ENCODE measurements around the gene HRAS. TPM values are rescaled to one million over a fixed set of nuclear protein-coding genes. Genes with fewer than 3 reads are reported as not detected.

Gene HRAS
- total and polyA plus RNA-seq, 2 of the 13 experiments (the other 11 are each of a cell fraction or from before 2014, with no cell fraction given): 32.9 to 50.0 TPM

DNA sequence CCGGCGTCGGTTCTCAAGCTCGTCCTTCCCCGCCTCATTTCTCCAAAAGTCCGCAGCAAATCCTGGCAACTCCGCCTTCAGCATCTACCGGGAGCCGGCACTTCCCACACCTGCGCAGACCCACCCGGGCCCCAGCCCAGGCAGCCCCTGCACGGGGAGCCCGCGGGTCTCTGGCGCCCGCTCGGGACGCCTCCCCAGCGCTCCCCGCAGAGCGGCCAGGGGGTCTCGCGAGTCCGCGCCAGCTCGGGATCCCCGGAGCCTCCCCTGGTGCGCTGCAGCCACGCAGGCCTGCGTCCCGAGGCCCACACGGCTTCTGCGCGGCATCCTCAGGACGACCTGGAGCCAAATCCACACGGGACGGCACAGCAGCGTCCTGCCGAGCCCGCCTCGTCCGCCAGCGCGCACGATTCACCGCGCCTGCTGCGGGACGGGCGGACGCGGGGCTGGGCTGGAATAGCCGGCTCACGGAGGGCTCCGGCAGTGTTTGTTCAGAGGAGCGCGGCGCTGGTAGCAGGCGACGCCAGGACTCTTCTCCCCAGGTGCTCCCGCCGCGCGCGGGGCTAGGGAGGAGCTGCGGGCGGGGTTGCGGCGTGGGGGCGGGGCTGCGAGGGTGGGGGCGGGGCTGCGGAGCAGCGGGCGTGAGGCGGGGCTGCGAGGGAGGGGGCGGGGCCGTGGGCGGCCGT is 40.1 kb upstream of the HRAS start (continued):
- TF ChIP-seq RARG (CRISPR knock-in tag; IDR thresholded peaks at IDR 0.05; ENCODE audit: low read depth) (no peak), ZNF460 (CRISPR knock-in tag; IDR thresholded peaks at IDR 0.05; ENCODE audit: borderline replicate concordance) (no peak), NFKB2 (CRISPR knock-in tag; IDR thresholded peaks at IDR 0.05; ENCODE audit: borderline replicate concordance) (0 out of 2 replicates have a peak, but pooled peaks have one; percentile 58), HDAC1 (CRISPR knock-in tag; IDR thresholded peaks at IDR 0.05) (peak; percentile 71), IKZF4 (CRISPR knock-in tag; IDR thresholded peaks at IDR 0.05; ENCODE audit: borderline replicate concordance, low read depth, not compliant biosample characterization) (no peak), SKI (IDR thresholded peaks at IDR 0.05; ENCODE audit: partially characterized antibody) (no peak), HNRNPUL1 (IDR thresholded peaks at IDR 0.05; ENCODE audit: low read depth, low read length) (no peak), ZNF17 (CRISPR knock-in tag; IDR thresholded peaks at IDR 0.05) (no peak), DPF2 (CRISPR knock-in tag; IDR thresholded peaks at IDR 0.05; ENCODE audit: borderline replicate concordance, low read depth) (no peak), ZNF761 (CRISPR knock-in tag; conservative IDR thresholded peaks at IDR 0.05) (0 out of 2 replicates have a peak, but pooled peaks have one; percentile 66), SMYD3 (CRISPR knock-in tag; IDR thresholded peaks at IDR 0.05) (no peak), CREB1 (IDR thresholded peaks at IDR 0.05) (no peak), CREB1 (CRISPR knock-in tag; IDR thresholded peaks at IDR 0.05) (no peak), SP2 (CRISPR knock-in tag; IDR thresholded peaks at IDR 0.05) (no peak), ZNF121 (CRISPR knock-in tag; IDR thresholded peaks at IDR 0.05) (no peak), ATM (IDR thresholded peaks at IDR 0.05; ENCODE audit: borderline replicate concordance) (no peak)
- TF ChIP-seq, protein P1, sequence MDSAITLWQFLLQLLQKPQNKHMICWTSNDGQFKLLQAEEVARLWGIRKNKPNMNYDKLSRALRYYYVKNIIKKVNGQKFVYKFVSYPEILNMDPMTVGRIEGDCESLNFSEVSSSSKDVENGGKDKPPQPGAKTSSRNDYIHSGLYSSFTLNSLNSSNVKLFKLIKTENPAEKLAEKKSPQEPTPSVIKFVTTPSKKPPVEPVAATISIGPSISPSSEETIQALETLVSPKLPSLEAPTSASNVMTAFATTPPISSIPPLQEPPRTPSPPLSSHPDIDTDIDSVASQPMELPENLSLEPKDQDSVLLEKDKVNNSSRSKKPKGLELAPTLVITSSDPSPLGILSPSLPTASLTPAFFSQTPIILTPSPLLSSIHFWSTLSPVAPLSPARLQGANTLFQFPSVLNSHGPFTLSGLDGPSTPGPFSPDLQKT (CRISPR knock-in tag; IDR thresholded peaks at IDR 0.05; ENCODE audit: borderline replicate concordance): no peak
- TF ChIP-seq, protein P2, sequence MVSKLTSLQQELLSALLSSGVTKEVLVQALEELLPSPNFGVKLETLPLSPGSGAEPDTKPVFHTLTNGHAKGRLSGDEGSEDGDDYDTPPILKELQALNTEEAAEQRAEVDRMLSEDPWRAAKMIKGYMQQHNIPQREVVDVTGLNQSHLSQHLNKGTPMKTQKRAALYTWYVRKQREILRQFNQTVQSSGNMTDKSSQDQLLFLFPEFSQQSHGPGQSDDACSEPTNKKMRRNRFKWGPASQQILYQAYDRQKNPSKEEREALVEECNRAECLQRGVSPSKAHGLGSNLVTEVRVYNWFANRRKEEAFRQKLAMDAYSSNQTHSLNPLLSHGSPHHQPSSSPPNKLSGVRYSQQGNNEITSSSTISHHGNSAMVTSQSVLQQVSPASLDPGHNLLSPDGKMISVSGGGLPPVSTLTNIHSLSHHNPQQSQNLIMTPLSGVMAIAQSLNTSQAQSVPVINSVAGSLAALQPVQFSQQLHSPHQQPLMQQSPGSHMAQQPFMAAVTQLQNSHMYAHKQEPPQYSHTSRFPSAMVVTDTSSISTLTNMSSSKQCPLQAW (CRISPR knock-in tag; IDR thresholded peaks at IDR 0.05): no peak
- TF ChIP-seq, protein P3, sequence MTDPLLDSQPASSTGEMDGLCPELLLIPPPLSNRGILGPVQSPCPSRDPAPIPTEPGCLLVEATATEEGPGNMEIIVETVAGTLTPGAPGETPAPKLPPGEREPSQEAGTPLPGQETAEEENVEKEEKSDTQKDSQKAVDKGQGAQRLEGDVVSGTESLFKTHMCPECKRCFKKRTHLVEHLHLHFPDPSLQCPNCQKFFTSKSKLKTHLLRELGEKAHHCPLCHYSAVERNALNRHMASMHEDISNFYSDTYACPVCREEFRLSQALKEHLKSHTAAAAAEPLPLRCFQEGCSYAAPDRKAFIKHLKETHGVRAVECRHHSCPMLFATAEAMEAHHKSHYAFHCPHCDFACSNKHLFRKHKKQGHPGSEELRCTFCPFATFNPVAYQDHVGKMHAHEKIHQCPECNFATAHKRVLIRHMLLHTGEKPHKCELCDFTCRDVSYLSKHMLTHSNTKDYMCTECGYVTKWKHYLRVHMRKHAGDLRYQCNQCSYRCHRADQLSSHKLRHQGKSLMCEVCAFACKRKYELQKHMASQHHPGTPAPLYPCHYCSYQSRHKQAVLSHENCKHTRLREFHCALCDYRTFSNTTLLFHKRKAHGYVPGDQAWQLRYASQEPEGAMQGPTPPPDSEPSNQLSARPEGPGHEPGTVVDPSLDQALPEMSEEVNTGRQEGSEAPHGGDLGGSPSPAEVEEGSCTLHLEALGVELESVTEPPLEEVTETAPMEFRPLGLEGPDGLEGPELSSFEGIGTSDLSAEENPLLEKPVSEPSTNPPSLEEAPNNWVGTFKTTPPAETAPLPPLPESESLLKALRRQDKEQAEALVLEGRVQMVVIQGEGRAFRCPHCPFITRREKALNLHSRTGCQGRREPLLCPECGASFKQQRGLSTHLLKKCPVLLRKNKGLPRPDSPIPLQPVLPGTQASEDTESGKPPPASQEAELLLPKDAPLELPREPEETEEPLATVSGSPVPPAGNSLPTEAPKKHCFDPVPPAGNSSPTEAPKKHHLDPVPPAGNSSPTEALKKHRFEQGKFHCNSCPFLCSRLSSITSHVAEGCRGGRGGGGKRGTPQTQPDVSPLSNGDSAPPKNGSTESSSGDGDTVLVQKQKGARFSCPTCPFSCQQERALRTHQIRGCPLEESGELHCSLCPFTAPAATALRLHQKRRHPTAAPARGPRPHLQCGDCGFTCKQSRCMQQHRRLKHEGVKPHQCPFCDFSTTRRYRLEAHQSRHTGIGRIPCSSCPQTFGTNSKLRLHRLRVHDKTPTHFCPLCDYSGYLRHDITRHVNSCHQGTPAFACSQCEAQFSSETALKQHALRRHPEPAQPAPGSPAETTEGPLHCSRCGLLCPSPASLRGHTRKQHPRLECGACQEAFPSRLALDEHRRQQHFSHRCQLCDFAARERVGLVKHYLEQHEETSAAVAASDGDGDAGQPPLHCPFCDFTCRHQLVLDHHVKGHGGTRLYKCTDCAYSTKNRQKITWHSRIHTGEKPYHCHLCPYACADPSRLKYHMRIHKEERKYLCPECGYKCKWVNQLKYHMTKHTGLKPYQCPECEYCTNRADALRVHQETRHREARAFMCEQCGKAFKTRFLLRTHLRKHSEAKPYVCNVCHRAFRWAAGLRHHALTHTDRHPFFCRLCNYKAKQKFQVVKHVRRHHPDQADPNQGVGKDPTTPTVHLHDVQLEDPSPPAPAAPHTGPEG (CRISPR knock-in tag; IDR thresholded peaks at IDR 0.05): no peak
- TF ChIP-seq, protein P4, sequence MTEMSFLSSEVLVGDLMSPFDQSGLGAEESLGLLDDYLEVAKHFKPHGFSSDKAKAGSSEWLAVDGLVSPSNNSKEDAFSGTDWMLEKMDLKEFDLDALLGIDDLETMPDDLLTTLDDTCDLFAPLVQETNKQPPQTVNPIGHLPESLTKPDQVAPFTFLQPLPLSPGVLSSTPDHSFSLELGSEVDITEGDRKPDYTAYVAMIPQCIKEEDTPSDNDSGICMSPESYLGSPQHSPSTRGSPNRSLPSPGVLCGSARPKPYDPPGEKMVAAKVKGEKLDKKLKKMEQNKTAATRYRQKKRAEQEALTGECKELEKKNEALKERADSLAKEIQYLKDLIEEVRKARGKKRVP (CRISPR knock-in tag; IDR thresholded peaks at IDR 0.05): no peak
